HCT116 (cell line): ENCODE data around the gene RAMP2. TPM values are rescaled to one million over a fixed set of nuclear protein-coding genes. Genes with fewer than 3 reads are reported as not detected.

ENCODE experiments used
- ATAC-seq: fragments of 200-7000 bp; cut with Tn5 transposase; 2 replicates; pipeline ENCODE4 v1.9.1; 2020; ENCODE audit warnings: mild to moderate bottlenecking, moderate library complexity
- BruUV-seq: library from RNA; stranded (reverse); fragments of 400-500 nt; replicated peaks from 2 replicates; lab custom pipeline; 2021; lab: Mats Ljungman, UMichigan
- CTCF ChIA-PET: fragments of 300-600 bp; sonication (Branson Sonifier 250); formaldehyde crosslinking; loops from one replicate; lab custom pipeline; 2021; ENCODE audit warnings: antibody characterized with exemption; lab: Charles Lee
- POLR2A ChIA-PET: fragments of 300-600, 350-600 bp; sonication (Branson Sonifier 250); formaldehyde crosslinking; loops from one replicate; lab custom pipeline; 2021; ENCODE audit warnings: antibody characterized with exemption; lab: Charles Lee
- RAD21 ChIA-PET, 2 experiments: fragments of 300-600 bp; sonication (Branson Sonifier 250); formaldehyde crosslinking; loops; one replicate each; lab custom pipeline; 2023; ENCODE audit warnings: low total read pairs in 2 of 2; ENCODE audit not compliant: uncharacterized antibody in 2 of 2, unreplicated experiment in 2 of 2, low non-redundant PET in 1 of 2; lab: Charles Lee
- DNase-seq: peaks from one replicate; pipeline ENCODE4 v3.0.0-alpha.2; 2010; ENCODE audit warnings: low read depth, low spot score
- H2AFZ ChIP-seq: fragments of 200-600 bp; shearing (Covaris generic), sonication (generic); 2 replicates; pipeline ENCODE4 v1.6.1; 2017; ENCODE audit warnings: low read depth, mixed run types, mixed read lengths, antibody characterized with exemption, low read length; ENCODE audit not compliant: poor library complexity, severe bottlenecking
- H3K27ac ChIP-seq: 2 replicates; pipeline ENCODE4 v1.5.1; 2012; ENCODE audit warnings: low read depth, low read length
- H3K27me3 ChIP-seq: fragments of 200-600 bp; sonication (generic); 2 replicates; pipeline ENCODE4 v1.6.1; 2016; ENCODE audit warnings: mixed run types, low read length, mixed read lengths; ENCODE audit not compliant: insufficient read depth
- H3K36me3 ChIP-seq, 2 experiments: fragments of 200-500 bp in 1 of 2; fragments of 200-600 bp in 1 of 2; sonication (Bioruptor generic) in 1 of 2; sonication (generic) in 1 of 2; 2 replicates each; pipeline versions ENCODE4 v1.5.1 to v1.6.1; 2014 to 2016; ENCODE audit warnings: low read length in 2 of 2, inconsistent platforms in 1 of 2, mixed read lengths in 1 of 2, mixed run types in 1 of 2; ENCODE audit not compliant: insufficient read depth in 2 of 2, control insufficient read depth in 1 of 2
- H3K4me1 ChIP-seq, 2 experiments: fragments of 200-600 bp in 1 of 2; sonication (generic) in 1 of 2; 2 replicates each; pipeline versions ENCODE4 v1.5.1 to v1.6.1; 2012 to 2017; ENCODE audit warnings: low read length in 2 of 2, inconsistent platforms in 1 of 2, mild to moderate bottlenecking in 1 of 2, mixed read lengths in 1 of 2, mixed run types in 1 of 2, moderate library complexity in 1 of 2; ENCODE audit not compliant: insufficient read depth in 2 of 2, control insufficient read depth in 1 of 2
- H3K4me2 ChIP-seq: fragments of 200-600 bp; sonication (generic); 2 replicates; pipeline ENCODE4 v1.6.1; 2017; ENCODE audit warnings: mixed run types, low read length, mixed read lengths
- H3K4me3 ChIP-seq, 2 experiments: fragments of 200-600 bp in 1 of 2; sonication (generic) in 1 of 2; replicated peaks in 1 of 2; 2 replicates each; pipeline ENCODE4 v1.5.1; 2011 to 2016; ENCODE audit warnings: low read length in 2 of 2, control low read depth in 1 of 2, low read depth in 1 of 2, mild to moderate bottlenecking in 1 of 2, mixed read lengths in 1 of 2, mixed run types in 1 of 2
- H3K79me2 ChIP-seq: fragments of 200-600 bp; sonication (generic); 2 replicates; pipeline ENCODE4 v1.6.1; 2017; ENCODE audit warnings: mild to moderate bottlenecking, mixed run types, low read length, moderate library complexity, mixed read lengths; ENCODE audit not compliant: insufficient read depth
- H3K9ac ChIP-seq: fragments of 200-600 bp; sonication (generic); 2 replicates; pipeline ENCODE4 v1.6.1; 2016; ENCODE audit warnings: low read length, mixed read lengths
- H3K9me2 ChIP-seq: fragments of 200-600 bp; sonication (generic), shearing (Covaris generic); 2 replicates; pipeline ENCODE4 v1.6.1; 2017; ENCODE audit warnings: mixed run types, mild to moderate bottlenecking, moderate library complexity; ENCODE audit not compliant: insufficient read depth
- H3K9me3 ChIP-seq, 2 experiments: fragments of 200-500 bp in 1 of 2; fragments of 200-600 bp in 1 of 2; sonication (Bioruptor generic) in 1 of 2; sonication (generic) in 1 of 2; 2 replicates each; pipeline ENCODE4 v1.6.1; 2014 to 2017; ENCODE audit warnings: low read length in 2 of 2, mixed read lengths in 2 of 2, inconsistent platforms in 1 of 2, low read depth in 1 of 2, mild to moderate bottlenecking in 1 of 2, mixed run types in 1 of 2, moderate library complexity in 1 of 2; ENCODE audit not compliant: control insufficient read depth in 1 of 2, insufficient read depth in 1 of 2
- H4K20me1 ChIP-seq: fragments of 200-600 bp; sonication (generic), shearing (Covaris generic); 2 replicates; pipeline ENCODE4 v1.6.1; 2017; ENCODE audit warnings: mixed run types, mild to moderate bottlenecking, moderate library complexity; ENCODE audit not compliant: insufficient read depth
- ATF3 ChIP-seq: IDR thresholded peaks from 2 replicates; pipeline ENCODE4 v1.6.1; 2012
- CTCF ChIP-seq, 3 experiments: fragments of 200-600 bp in 1 of 3; sonication (generic) in 1 of 3; IDR thresholded peaks in 2 of 3; conservative IDR thresholded peaks in 1 of 3; 2 replicates each; pipeline ENCODE4 v1.5.1; 2012 to 2017; ENCODE audit warnings: low read depth in 2 of 3, low read length in 2 of 3, antibody characterized with exemption in 1 of 3, borderline replicate concordance in 1 of 3, control low read depth in 1 of 3, mild to moderate bottlenecking in 1 of 3, mixed read lengths in 1 of 3, mixed run types in 1 of 3, moderate library complexity in 1 of 3; ENCODE audit not compliant: insufficient read depth in 1 of 3
- EGR1 ChIP-seq: IDR thresholded peaks from 2 replicates; pipeline ENCODE4 v1.6.1; 2012; ENCODE audit warnings: low read depth
- ELF1 ChIP-seq: IDR thresholded peaks from 2 replicates; pipeline ENCODE4 v1.6.1; 2012; ENCODE audit warnings: low read depth, borderline replicate concordance
- EZH2 ChIP-seq: fragments of 200-600 bp; sonication (generic); IDR thresholded peaks from 2 replicates; pipeline ENCODE4 v1.6.1; 2017; ENCODE audit warnings: antibody characterized with exemption, mixed run types
- EZH2phosphoT487 ChIP-seq: fragments of 200-600 bp; IDR thresholded peaks from 2 replicates; pipeline ENCODE4 v1.6.1; 2018; ENCODE audit warnings: antibody characterized with exemption, borderline replicate concordance
- MAX ChIP-seq: IDR thresholded peaks from 2 replicates; pipeline ENCODE4 v1.6.1; 2012
- POLR2AphosphoS5 ChIP-seq: IDR thresholded peaks from 2 replicates; pipeline ENCODE4 v1.6.1; 2011; ENCODE audit warnings: mild to moderate bottlenecking, low read depth, low read length, moderate library complexity
- RAD21 ChIP-seq: IDR thresholded peaks from 2 replicates; pipeline ENCODE4 v1.6.1; 2012; ENCODE audit warnings: low read depth, mild to moderate bottlenecking
- REST ChIP-seq: IDR thresholded peaks from 2 replicates; pipeline ENCODE4 v1.6.1; 2012; ENCODE audit warnings: low read depth
- SIN3A ChIP-seq: IDR thresholded peaks from 2 replicates; pipeline ENCODE4 v1.6.1; 2012; ENCODE audit warnings: low read depth
- SP1 ChIP-seq: IDR thresholded peaks from 2 replicates; pipeline ENCODE4 v1.6.1; 2012; ENCODE audit warnings: low read depth
- SRF ChIP-seq: IDR thresholded peaks from 2 replicates; pipeline ENCODE4 v1.6.1; 2012; ENCODE audit warnings: low read depth
- YY1 ChIP-seq: IDR thresholded peaks from 2 replicates; pipeline ENCODE4 v1.6.1; 2011; ENCODE audit warnings: low read length, low read depth, moderate library complexity, mild to moderate bottlenecking; ENCODE audit not compliant: insufficient replicate concordance; ENCODE audit errors: extremely low read depth
- ZNF274 ChIP-seq: fragments of 200-500 bp; sonication (Bioruptor generic); IDR thresholded peaks from 2 replicates; pipeline ENCODE4 v1.6.1; 2014; ENCODE audit warnings: mild to moderate bottlenecking, low read depth, low read length, inconsistent platforms
- intact Hi-C: fragments of 100-400 bp; cut with micrococcal nuclease; formaldehyde crosslinking; loops from 2 replicates; pipeline ENCODE4 v1.10.0; 2022
- total RNA-seq: library from RNA; stranded (reverse); gene quantifications from one replicate; pipeline ENCODE4 v1.2.1, GENCODE V29; 2021; ENCODE audit not compliant: unreplicated experiment

RAMP2 gene
- total RNA-seq, 1 experiment from 2014 or later: not detected

GRCh38 chr17:42720996-42721583, 39.9 kb upstream of the RAMP2 start:
- no peaks in the 10 kb centered on the region for H3K4me1 ChIP-seq
- H4K20me1 ChIP-seq: no peaks in the 10 kb centered on the region
- peak; percentile 78 for TF ChIP-seq RAD21
- TF ChIP-seq CTCF (IDR thresholded peaks at IDR 0.05 in 2 of 3, conservative IDR thresholded peaks at IDR 0.05 in 1 of 3; ENCODE audit: borderline replicate concordance in 1 of 3, insufficient read depth in 1 of 3, low read depth in 2 of 3, low read length in 2 of 3): peak; percentile 56 to 85 (median 72)
- TF ChIP-seq ZNF274: no peak
- no peak overlapping the region for H2AFZ ChIP-seq
- no TSS peak for BruUV-seq
- no peaks in the 10 kb centered on the region for H3K27me3 ChIP-seq
- CTCF ChIA-PET: interaction anchor here (2.1 kb wide), 1 partner anchor 42 kb away, joined by 8 read pairs; no protein-coding TSS in a partner anchor
- no peak overlapping the region for H3K4me3 ChIP-seq
- H3K9me2 ChIP-seq: no peaks in the 10 kb centered on the region
- intact Hi-C loops: loop anchor here (1.0 to 5.0 kb wide), 3 partner anchors 42 to 216 kb away; partner anchors contain the start of gene BECN1
- ATAC-seq (peak; percentile 88), DNase-seq (peak; percentile 46)
- POLR2A ChIA-PET: no interaction called here
- no peak overlapping the region for H3K4me2 ChIP-seq
- no peak overlapping the region for H3K9ac ChIP-seq
- H3K9me3 ChIP-seq: no peaks in the 10 kb centered on the region
- RAD21 ChIA-PET: no interaction called here
- H3K27ac ChIP-seq: no peak overlapping the region
- peaks cover 40 to 41% of the 10 kb centered on the region in 2 experiments for H3K36me3 ChIP-seq
- H3K79me2 ChIP-seq: no peaks in the 10 kb centered on the region

- Histone ChIP-seq H3K36me3 (peaks cover 29 to 35% of the 10 kb centered on the region in 2 experiments), H4K20me1 (no peaks in the 10 kb centered on the region), H3K9me2 (no peaks in the 10 kb centered on the region), H3K9me3 (no peaks in the 10 kb centered on the region), H3K27ac (no peak overlapping the region), H3K4me1 (no peaks in the 10 kb centered on the region), H3K4me2 (no peak overlapping the region), H3K9ac (no peak overlapping the region), H3K4me3 (no peak overlapping the region), H3K79me2 (no peaks in the 10 kb centered on the region), H2AFZ (no peak overlapping the region), H3K27me3 (no peaks in the 10 kb centered on the region)
- intact Hi-C loops: loop anchor here (5.0 kb wide), 1 partner anchor 99 kb away; the partner anchor contains the start of gene BECN1
- ATAC-seq (no peak), DNase-seq (no peak)
- POLR2A ChIA-PET: no interaction called here
- CTCF ChIA-PET: no interaction called here
- no TSS peak for BruUV-seq
- RAD21 ChIA-PET: no interaction called here
- TF ChIP-seq POLR2AphosphoS5 (no peak), MAX (no peak), ATF3 (no peak), EZH2phosphoT487 (no peak), EZH2 (no peak), YY1 (no peak), SRF (no peak), SP1 (no peak), SIN3A (no peak), REST (no peak), ELF1 (no peak), EGR1 (no peak)
These were observed 37.4 kb upstream of the RAMP2 start for GRCh38 chr17:42723636-42724035.
